Left renal pelvis (tissue), 4 donors: ENCODE results near the gene CACHD1. TPM values are rescaled to one million over a fixed set of nuclear protein-coding genes. Genes with fewer than 3 reads are reported as not detected.

Source experiments
- DNase-seq, 4 donors: peaks; one replicate each; pipeline ENCODE4 v3.0.0-alpha.2; 2013; ENCODE audit warnings: low read depth in 4 of 4, low spot score in 3 of 4
- polyA plus RNA-seq, 4 donors: library from polyadenylated mRNA; unstranded; fragments of 120-200 nt; gene quantifications; one replicate each; pipeline ENCODE4 v1.2.1, GENCODE V29; 2013; ENCODE audit not compliant: insufficient read length in 4 of 4

Gene CACHD1
- polyA plus RNA-seq, 4 donors: 41.6 to 58.7 (median 56.8) TPM

- no peak for DNase-seq
These were observed 2.1 kb downstream of the CACHD1 start for GRCh38 chr1:64472040-64472376.

GRCh38 chr1:64472805-64473204 is 2.9 kb downstream of the CACHD1 start:
- no peak for DNase-seq

- no peak for DNase-seq
These were observed 3.4 kb downstream of the CACHD1 start for GRCh38 chr1:64473367-64473766.

GRCh38 chr1:64474133-64474532 is 4.2 kb downstream of the CACHD1 start:
- DNase-seq: no peak

GRCh38 chr1:64474665-64475439 is 4.9 kb downstream of the CACHD1 start:
- DNase-seq: no peak

- DNase-seq: no peak
These were observed 6.5 kb downstream of the CACHD1 start for GRCh38 chr1:64476251-64476952.

GRCh38 chr1:64478594-64479470 is 8.9 kb downstream of the CACHD1 start:
- no peak for DNase-seq

- DNase-seq: no peak
These were observed 9.9 kb downstream of the CACHD1 start for GRCh38 chr1:64479874-64480273.

- no peak for DNase-seq
These were observed 11.3 kb downstream of the CACHD1 start for GRCh38 chr1:64480999-64481772.

- no peak for DNase-seq
These were observed 12.2 kb downstream of the CACHD1 start for GRCh38 chr1:64482128-64482527.

- no peak for DNase-seq
These were observed 12.8 kb downstream of the CACHD1 start for GRCh38 chr1:64482720-64483119.

- no peak for DNase-seq
These were observed 13.9 kb downstream of the CACHD1 start for GRCh38 chr1:64483731-64484414.

- no peak for DNase-seq
These were observed 14.7 kb downstream of the CACHD1 start for GRCh38 chr1:64484651-64485050.

- no peak for DNase-seq
These were observed 16.3 kb downstream of the CACHD1 start for GRCh38 chr1:64486193-64486592.

- DNase-seq: no peak
These were observed 17.1 kb downstream of the CACHD1 start for GRCh38 chr1:64487061-64487460.

- DNase-seq: no peak
These were observed 18.9 kb downstream of the CACHD1 start for GRCh38 chr1:64488862-64489261.

GRCh38 chr1:64489707-64490106 is 19.8 kb downstream of the CACHD1 start:
- no peak for DNase-seq

- no peak for DNase-seq
These were observed 20.4 kb downstream of the CACHD1 start for GRCh38 chr1:64490213-64490818.

GRCh38 chr1:64492424-64492823 is 22.5 kb downstream of the CACHD1 start:
- no peak for DNase-seq

GRCh38 chr1:64493831-64494230 is 23.9 kb downstream of the CACHD1 start:
- no peak for DNase-seq
